Measurements from ENCODE around the gene SIRT7. TPM values are rescaled to one million over a fixed set of nuclear protein-coding genes. Genes with fewer than 3 reads are reported as not detected.

The SIRT7 gene
- total RNA-seq, 1 donor from 2014 or later: 62.7 TPM

DNA sequence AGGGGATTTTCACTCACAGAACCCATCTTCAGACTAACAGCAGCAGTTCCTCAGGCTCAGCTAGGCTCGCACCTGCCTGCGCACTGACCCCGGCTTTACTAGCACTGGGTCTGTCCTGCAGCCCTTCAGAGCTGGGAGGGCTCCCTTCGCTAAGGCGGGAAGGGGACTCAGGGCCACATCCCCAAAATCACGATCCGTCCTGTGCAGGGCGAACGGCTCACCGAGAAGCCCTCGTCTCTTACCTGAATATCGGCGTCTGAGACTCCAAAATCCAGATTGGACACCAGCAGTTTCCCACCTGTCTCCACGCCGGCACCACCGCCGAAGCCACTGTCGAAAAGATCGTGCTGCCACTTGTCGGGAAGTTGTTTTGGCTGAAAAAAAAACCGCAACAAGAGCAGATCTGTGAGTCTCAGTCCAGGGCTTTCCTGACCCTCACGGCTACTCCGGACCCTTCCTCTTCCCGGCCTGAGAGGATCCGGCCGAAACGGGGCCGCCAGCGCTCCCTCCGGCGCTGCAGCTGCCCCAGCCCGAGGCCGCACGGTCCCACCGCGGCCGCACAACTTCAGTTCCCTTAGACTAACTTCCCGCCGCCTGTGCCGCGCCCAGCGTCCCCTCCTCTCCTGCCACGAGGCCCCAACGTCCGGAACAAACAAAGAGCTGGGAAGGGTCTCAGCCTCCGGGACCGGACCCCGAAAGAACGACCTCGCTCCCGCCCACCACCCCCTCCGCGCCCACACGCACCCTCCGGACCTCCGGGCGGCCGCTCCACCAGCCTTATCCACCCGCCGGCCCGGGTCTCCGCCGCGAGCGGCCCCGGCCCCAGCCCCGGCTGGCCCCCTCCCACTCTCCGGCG is 27.3 kb downstream of the SIRT7 start:
- intact Hi-C loops (cut with micrococcal nuclease): loop anchor here (1.0 to 2.0 kb wide), 6 partner anchors 19 to 133 kb away; partner anchors contain the start of genes ARHGDIA, LRRC45, MAFG and P4HB

GRCh38 chr17:81889602-81890001 is 28.4 kb downstream of the SIRT7 start:
- intact Hi-C loops (cut with micrococcal nuclease): loop anchor here (2.0 kb wide), 1 partner anchor 79 kb away; no protein-coding TSS in a partner anchor

DNA sequence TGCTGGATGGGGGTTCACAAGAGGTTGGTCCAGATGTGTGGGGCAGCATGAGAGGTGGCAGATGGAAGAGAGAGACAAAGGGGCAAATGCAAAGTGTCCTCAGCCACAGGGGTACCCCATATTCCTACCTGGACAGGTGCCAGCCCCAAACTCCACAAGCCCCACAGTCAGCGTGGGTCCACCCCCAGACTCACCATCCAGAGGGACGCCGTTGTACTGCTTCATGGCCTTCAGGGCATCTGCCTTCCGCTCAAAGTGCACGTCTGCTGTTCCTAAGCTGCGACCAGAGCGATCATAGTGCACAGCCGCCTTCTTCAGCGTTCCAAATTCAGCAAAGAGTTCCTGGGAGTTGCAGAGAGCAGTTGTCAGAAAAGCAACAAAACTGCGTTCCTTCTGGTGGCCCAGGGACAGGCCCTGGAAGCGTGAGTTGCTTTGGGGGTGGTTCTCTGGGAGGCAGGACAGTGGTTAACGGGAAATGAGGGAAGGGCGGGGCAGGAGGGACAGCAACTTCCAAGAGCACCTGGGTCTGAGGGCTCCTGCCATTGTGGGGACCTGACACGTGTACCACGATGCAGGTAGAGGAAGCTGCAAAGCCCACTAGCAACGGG is 28.9 kb downstream of the SIRT7 start:
- intact Hi-C loops (cut with micrococcal nuclease): no loop called here

DNA sequence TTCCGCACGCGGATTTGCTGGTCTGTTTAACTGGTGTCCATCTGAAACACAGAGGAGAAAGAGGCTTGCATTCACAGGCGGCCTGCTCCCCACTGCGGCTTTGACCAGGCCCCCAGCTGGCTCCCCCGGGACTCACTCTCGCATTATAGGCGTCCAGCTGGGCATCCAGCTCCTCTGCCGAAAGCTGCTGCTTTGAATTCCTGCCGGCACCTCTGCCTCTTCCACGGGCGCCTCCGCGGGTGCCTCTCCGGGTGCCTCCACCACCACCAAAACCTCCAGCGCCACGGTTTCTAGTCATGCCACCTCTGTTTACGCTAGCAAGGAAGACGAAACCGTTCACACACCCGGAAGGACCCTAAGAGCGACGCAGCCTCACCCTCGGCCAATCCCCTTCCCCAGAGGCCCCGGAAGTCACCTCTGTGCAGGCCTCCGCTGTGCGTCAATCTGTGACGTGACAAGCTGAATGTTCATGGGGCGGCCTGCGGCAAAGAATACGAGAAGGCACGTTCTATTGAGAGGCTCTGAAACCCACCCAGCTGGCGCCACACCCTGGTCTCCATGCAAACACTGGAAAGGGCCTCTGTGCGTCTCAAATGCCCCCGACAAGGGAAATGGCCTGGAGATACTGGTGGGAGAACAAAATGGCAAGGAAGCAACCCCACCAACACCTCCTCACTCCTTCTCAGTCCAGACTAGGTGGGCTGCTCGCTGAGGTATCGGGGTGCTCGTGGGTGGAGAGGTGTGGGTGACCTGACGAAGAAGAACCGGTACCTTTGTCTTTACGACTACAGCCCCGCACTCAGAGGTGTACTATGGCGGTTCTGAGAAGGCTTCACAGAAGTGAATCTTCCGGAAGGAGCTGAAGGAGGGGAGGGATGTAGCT is 29.6 kb downstream of the SIRT7 start:
- intact Hi-C loops (cut with micrococcal nuclease): no loop called here

DNA sequence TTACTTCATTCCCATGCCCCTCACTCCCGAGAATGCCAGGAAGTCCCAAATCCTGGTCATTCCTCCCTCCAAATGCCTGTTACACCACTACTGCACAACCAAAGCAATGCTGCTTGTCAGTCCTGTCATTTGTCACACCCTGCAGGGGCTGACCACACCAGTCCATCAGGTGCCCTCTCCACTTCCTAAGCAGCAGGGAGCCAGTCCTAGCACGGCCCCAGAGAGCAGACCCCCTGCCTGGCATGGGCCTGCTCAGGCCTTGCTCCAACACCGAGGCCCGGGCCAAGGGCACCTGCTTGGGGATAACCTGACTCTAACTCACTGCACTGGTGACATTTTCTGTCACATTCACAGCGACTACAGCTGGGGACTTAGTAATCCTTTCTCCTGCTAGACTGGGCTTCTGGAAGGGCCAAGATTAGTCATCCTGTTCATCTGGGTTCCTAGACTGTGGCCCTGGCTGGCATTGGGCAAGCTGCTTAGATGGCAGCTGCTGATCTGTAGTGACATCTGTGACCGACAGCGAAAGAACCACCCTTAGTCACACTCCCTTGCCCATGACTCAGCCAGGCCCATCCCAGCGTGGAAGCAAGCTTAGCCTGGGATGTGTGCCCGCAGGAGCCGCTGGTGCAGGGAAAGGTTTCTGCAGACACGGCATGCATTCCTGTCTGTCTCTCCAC is 32.0 kb downstream of the SIRT7 start:
- intact Hi-C loops (cut with micrococcal nuclease): no loop called here

GRCh38 chr17:81885454-81885853 is 32.5 kb downstream of the SIRT7 start:
- intact Hi-C loops (cut with micrococcal nuclease): no loop called here

GRCh38 chr17:81884968-81885367 is 33.0 kb downstream of the SIRT7 start:
- intact Hi-C loops (cut with micrococcal nuclease): no loop called here

DNA sequence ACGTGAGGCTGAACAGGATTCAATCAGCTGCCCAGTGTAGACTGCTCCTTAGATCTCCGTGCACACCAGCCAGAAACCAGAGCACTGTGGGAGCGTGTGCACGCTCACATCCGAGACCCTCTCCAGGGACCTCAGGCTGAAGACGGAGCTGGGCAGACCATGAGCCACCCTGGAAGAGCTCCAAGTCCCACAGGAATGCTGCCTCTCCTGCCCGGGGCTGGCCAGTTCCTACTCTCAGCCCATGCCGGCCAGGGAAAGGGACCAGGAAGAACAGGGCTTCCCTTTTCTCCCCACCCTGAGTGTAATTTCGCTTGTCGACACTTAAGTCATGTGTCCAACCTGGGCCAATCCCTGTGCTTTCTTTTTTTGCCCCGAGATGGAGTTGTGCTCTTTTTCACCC is 33.5 kb downstream of the SIRT7 start:
- intact Hi-C loops (cut with micrococcal nuclease): no loop called here

GRCh38 chr17:81879121-81879520 is 38.9 kb downstream of the SIRT7 start:
- intact Hi-C loops (cut with micrococcal nuclease): no loop called here

DNA sequence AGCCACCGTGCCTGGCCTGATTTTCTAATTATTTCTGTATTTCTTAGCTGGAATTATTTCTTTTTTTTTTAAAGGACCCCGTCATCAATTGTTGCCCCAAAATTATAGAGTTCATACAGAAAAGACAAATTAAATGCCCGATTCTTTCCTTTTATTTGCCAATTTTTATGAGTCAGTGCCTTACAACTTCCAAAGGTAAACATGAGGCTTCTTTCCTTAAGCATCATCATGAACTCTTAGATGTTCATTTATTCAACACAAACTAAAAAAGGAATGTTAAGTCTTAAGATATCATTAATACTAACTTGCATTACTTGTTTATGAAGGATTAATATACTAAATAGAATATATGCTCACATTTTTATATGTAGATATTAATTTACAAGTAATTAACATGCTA is 39.7 kb downstream of the SIRT7 start:
- intact Hi-C loops (cut with micrococcal nuclease): no loop called here

DNA sequence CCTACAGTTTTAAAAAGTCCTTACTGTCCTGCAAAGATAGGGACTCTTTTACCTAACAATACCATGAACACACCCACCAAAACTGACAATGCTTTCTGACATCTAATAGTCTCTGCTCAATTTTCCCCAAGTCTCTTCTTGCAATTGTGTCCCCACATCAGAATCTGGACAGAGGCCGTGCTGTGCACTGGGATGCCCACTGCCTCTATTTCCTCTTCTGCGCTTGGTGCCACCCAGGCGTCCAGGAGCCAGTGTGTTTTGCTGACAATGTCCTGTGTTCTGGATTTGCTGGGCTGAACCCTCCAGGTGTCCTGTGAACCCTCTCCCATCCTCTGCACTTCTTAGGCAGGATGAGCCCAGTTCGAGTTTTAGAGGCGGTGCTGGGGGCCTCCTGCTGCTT is 40.4 kb downstream of the SIRT7 start:
- intact Hi-C loops (cut with micrococcal nuclease): no loop called here

DNA sequence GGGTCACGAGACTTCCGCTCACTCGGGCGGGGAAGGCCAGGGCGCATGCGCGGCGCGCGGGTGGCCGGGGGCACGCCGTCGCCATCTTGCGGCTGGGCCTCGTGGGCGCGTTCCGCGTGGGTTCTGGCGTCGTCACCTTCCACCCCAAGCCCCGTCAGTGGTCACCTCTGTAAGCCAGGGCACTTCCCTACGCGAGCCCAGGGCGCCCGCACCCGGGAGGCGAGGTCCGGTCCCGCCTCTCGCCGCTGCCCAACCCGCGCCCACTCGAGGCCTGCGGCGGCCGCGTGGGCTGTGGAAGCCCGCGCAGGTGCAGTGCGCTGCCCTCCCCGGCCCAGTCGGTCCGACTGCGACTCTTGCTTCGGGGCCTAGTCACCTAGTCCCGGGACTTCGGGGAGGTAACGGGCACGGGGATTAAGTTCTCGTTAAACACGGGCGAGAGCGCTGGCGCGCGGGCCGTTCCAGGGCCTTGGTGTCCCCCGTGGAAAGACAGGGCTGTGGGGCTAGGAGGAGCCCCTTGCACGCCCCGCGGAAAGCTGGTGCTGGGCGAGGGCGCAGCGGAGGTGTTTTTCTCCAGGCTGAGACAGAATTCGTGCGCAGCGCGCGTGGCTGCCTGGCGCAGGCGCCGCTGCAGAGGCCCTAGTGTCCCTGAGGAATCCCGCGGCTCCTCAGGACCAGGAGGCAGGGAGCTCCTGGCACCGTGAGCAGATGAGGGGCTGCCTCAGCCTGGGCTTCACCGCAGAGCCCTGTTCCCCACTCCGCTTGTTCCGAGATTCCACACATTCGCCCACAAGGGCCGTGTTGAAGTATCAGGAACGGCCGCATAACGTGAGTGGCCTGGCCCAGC is 46.4 kb downstream of the SIRT7 start:
- intact Hi-C loops (cut with micrococcal nuclease): loop anchor here (1.0 to 5.0 kb wide), 5 partner anchors 20 to 361 kb away; partner anchors contain the start of genes ALYREF, ANAPC11, MCRIP1 and PCYT2

DNA sequence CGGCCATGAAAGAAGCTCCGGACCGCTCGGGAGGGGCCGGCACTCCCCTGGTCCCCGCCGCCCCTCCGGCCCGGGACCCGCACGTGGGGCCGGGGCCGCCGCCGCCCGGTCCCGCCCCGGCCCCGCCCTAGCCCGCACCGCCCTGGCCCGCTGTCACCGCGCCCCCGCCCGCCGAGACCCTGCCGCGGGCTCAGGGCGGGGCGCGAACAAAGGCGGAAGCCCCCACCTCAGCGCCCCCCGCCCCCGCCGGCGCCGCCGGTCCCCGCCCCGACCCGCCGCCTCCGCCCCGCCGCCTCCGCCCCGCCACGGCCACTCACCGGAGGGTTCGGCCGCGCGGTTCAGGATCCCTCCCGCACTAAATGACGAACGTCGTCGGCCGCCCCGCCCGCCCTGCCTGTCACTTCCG is 47.0 kb downstream of the SIRT7 start, which contains the start of gene ARHGDIA:
Gene ARHGDIA, minus strand, starts transcription at position 357 of the 406 bp plus-strand sequence. CDS start 1,407 bp downstream, outside the sequence.
- intact Hi-C loops (cut with micrococcal nuclease): loop anchor here (1.0 to 5.0 kb wide), 6 partner anchors 10 to 360 kb away; partner anchors contain the start of genes ALYREF, ANAPC11, MCRIP1 and PCYT2

- intact Hi-C loops (cut with micrococcal nuclease): loop anchor here (1.0 to 5.0 kb wide), 4 partner anchors 9 to 360 kb away; partner anchors contain the start of genes MCRIP1 and SIRT7
These were observed 47.6 kb downstream of the SIRT7 start for GRCh38 chr17:81870131-81870980.

- intact Hi-C loops (cut with micrococcal nuclease): loop anchor here (1.0 to 10.0 kb wide), 5 partner anchors 8 to 359 kb away; partner anchors contain the start of genes FAAP100, MCRIP1 and SIRT7
These were observed 48.5 kb downstream of the SIRT7 start for GRCh38 chr17:81869221-81870130.

GRCh38 chr17:81868674-81869220 is 49.2 kb downstream of the SIRT7 start:
- intact Hi-C loops (cut with micrococcal nuclease): loop anchor here (10.0 kb wide), 1 partner anchor 314 kb away; the partner anchor contains the start of gene FAAP100

Data from T-helper 1 cell treated with Interleukin-12 subunit alpha and Interleukin-12 subunit beta and Interleukin-4 antibody, amounts not matched to agents 30 ng/mL and 1 ng/mL, for 36 hours (primary cell).